ENCODE data around the gene AKAIN1. TPM values are rescaled to one million over a fixed set of nuclear protein-coding genes. Genes with fewer than 3 reads are reported as not detected.

Gene AKAIN1
- total and polyA plus RNA-seq, 2 of the 8 experiments (the other 6 are each of a cell fraction or from before 2014, with no cell fraction given) = not detected

DNA sequence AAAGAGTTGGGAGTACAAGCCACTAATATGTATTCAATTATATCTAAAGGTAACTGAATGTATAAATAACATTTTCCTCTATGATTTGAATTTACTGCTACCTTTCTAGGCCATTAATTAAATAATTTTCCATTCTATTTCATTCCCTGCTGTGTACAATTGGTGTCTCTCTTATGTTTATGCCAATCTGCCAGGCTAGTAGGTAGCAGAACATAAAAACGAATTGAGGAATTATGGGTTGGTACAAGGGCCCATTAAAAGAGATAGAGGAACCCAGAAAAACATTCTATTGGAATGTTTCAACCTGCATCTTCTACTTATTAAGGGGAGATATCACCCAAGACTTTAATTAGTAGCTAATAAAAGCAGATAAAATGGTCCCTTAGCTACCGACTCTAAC lies 32.2 kb downstream of the AKAIN1 start:
- DNase-seq (ENCODE audit: low read depth in 1 of 2, low spot score in 2 of 2) = no peak
- no peak overlapping the region for H3K18ac ChIP-seq (ENCODE audit: extremely low read depth, low read length)
- no peak overlapping the region for H3K4me3 ChIP-seq (ENCODE audit: extremely low read depth in 1 of 4, insufficient read depth in 2 of 4, low read depth in 3 of 4, low read length in 4 of 4)
- 81% methylated on average over 2 of the region's 2 CpGs; no CpG with 5 or more reads in 1 of the 2 experiments for WGBS, 2 experiments (ENCODE audit: extremely low coverage in 1 of 2, insufficient coverage in 1 of 2, insufficient read length in 1 of 2, insufficient replicate concordance in 2 of 2, low coverage in 1 of 2, low lambda C conversion rate in 2 of 2, missing lambda C conversion rate in 1 of 2)
- no peaks in the 10 kb centered on the region for H4K20me1 ChIP-seq (replicated peaks in 1 of 2; ENCODE audit: control insufficient read depth in 1 of 2, insufficient read depth in 2 of 2, low read length in 2 of 2)
- H3K36me3 ChIP-seq (ENCODE audit: control insufficient read depth in 2 of 4, insufficient read depth in 4 of 4, low read length in 3 of 4) = no peaks in the 10 kb centered on the region
- H4K5ac ChIP-seq (ENCODE audit: insufficient read length, low read depth, low read length) = no peak overlapping the region
- no peak overlapping the region for H2BK15ac ChIP-seq (ENCODE audit: low read length)
- no peak overlapping the region for H3K27ac ChIP-seq (ENCODE audit: low read depth, low read length)
- ChIA-PET CTCF (ENCODE audit: partially characterized antibody) (interaction anchor here (0.9 to 1.1 kb wide), 2 partner anchors 8 to 10 kb away, joined by 3 to 4 read pairs; no protein-coding TSS in a partner anchor), POLR2A (ENCODE audit: partially characterized antibody) (no interaction called here)
- no peaks in the 10 kb centered on the region for H3K23me2 ChIP-seq (ENCODE audit: low read depth, low read length)
- H2BK120ac ChIP-seq (replicated peaks; ENCODE audit: low read depth, low read length) = no peak overlapping the region
- no peak overlapping the region for H2AK5ac ChIP-seq (ENCODE audit: low read depth, low read length)
- H4K8ac ChIP-seq (ENCODE audit: extremely low read depth, insufficient read depth, low read length) = no peak overlapping the region
- no peak for FAIRE-seq
- no peak overlapping the region for H3K4me2 ChIP-seq (ENCODE audit: insufficient read depth in 1 of 2, low read depth in 2 of 2, low read length in 2 of 2)
- H3K56ac ChIP-seq (replicated peaks; ENCODE audit: insufficient read length, low read depth, low read length) = no peak overlapping the region
- H3K9ac ChIP-seq (replicated peaks in 1 of 4; ENCODE audit: extremely low read depth in 1 of 4, low read depth in 3 of 4, low read length in 3 of 4) = no peak overlapping the region
- H3K4ac ChIP-seq (replicated peaks; ENCODE audit: insufficient read length, low read depth, low read length) = no peak overlapping the region
- no peaks in the 10 kb centered on the region for H3K9me3 ChIP-seq (ENCODE audit: insufficient read depth in 2 of 2, low read depth in 1 of 2, low read length in 1 of 2)
- H3K79me2 ChIP-seq (ENCODE audit: control insufficient read depth in 1 of 2, insufficient read depth in 2 of 2, low read length in 2 of 2) = no peaks in the 10 kb centered on the region
- no peak overlapping the region for H3K14ac ChIP-seq (ENCODE audit: insufficient read length)
- H2BK12ac ChIP-seq (ENCODE audit: low read depth, low read length) = no peak overlapping the region
- H2BK5ac ChIP-seq (ENCODE audit: low read depth, low read length) = no peak overlapping the region
- no peak overlapping the region for H3K23ac ChIP-seq (ENCODE audit: insufficient read length)
- H3K27me3 ChIP-seq (replicated peaks in 1 of 4; ENCODE audit: control insufficient read depth in 3 of 4, extremely low read depth in 1 of 4, insufficient read depth in 3 of 4, low read length in 3 of 4) = no peaks in the 10 kb centered on the region
- H3K4me1 ChIP-seq (replicated peaks in 1 of 4; ENCODE audit: control insufficient read depth in 3 of 4, insufficient read depth in 4 of 4, low read length in 3 of 4) = no peaks in the 10 kb centered on the region
- no peak overlapping the region for H2AFZ ChIP-seq (ENCODE audit: low read length)
- H2BK20ac ChIP-seq (ENCODE audit: low read length) = no peak overlapping the region
- TF ChIP-seq GABPA (IDR thresholded peaks at IDR 0.05; ENCODE audit: borderline replicate concordance, insufficient read depth, low read length) (no peak), BRCA1 (IDR thresholded peaks at IDR 0.05; ENCODE audit: low read depth, low read length) (no peak), YY1 (IDR thresholded peaks at IDR 0.05; ENCODE audit: low read depth, low read length) (no peak), NRF1 (IDR thresholded peaks at IDR 0.05; ENCODE audit: low read depth, low read length) (no peak), HDAC2 (IDR thresholded peaks at IDR 0.05; ENCODE audit: borderline replicate concordance in 1 of 2, low read depth in 2 of 2, low read length in 2 of 2) (no peak), ASH2L (IDR thresholded peaks at IDR 0.05; ENCODE audit: low read length) (no peak), NANOG (IDR thresholded peaks at IDR 0.05; ENCODE audit: insufficient read depth, low read depth, low read length, poor library complexity, severe bottlenecking) (no peak), EP300 (IDR thresholded peaks at IDR 0.05; ENCODE audit: borderline replicate concordance in 1 of 2, low read depth in 2 of 2, low read length in 2 of 2) (no peak)
- TF ChIP-seq, protein P1, sequence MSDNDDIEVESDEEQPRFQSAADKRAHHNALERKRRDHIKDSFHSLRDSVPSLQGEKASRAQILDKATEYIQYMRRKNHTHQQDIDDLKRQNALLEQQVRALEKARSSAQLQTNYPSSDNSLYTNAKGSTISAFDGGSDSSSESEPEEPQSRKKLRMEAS (IDR thresholded peaks at IDR 0.05) = no peak
- H3K79me1 ChIP-seq (ENCODE audit: low read depth, low read length) = no peaks in the 10 kb centered on the region
- H4K91ac ChIP-seq (replicated peaks; ENCODE audit: insufficient read length, low read length) = no peak overlapping the region
